ENCODE data around the gene ZNF749.

The ZNF749 gene

GRCh38 chr19:57437931-57438330 is 2.8 kb downstream of the ZNF749 start:
- no peak overlapping the region for H3K4me3 ChIP-seq (ENCODE audit: low read depth, low read length)
- no peak for DNase-seq (ENCODE audit: low read depth)
- no peak for TF ChIP-seq CTCF (IDR thresholded peaks at IDR 0.05; ENCODE audit: control insufficient read depth, extremely low read depth, insufficient read depth)

DNA sequence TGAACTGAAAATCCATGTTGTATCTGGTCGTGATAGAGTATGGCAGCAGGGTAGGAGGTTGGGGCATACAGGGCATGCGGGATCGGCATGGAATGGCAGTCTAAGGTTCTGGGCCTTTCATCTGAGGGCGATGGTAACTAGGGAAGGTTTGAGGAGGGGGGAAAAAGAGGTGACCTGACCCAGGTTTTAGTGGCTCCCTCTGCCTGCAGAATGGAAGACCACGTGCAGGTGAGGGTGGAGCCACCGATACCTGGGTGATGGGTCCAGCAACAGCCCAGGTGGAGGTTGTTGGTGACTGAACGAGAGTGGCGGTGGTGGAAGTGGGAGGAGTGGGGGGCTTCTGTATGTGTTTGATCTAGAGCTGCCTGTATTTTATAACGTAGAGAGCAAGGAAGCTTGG is 3.8 kb downstream of the ZNF749 start:
- DNase-seq (ENCODE audit: low read depth), result no peak
- no peak overlapping the region for H3K4me3 ChIP-seq (ENCODE audit: low read depth, low read length)
- no peak for TF ChIP-seq CTCF (IDR thresholded peaks at IDR 0.05; ENCODE audit: control insufficient read depth, extremely low read depth, insufficient read depth)

- no peak for TF ChIP-seq CTCF (IDR thresholded peaks at IDR 0.05; ENCODE audit: control insufficient read depth, extremely low read depth, insufficient read depth)
- no peak for DNase-seq (ENCODE audit: low read depth)
- no peak overlapping the region for H3K4me3 ChIP-seq (ENCODE audit: low read depth, low read length)
Measured at GRCh38 chr19:57441979-57442752, 7.0 kb downstream of the ZNF749 start.

DNA sequence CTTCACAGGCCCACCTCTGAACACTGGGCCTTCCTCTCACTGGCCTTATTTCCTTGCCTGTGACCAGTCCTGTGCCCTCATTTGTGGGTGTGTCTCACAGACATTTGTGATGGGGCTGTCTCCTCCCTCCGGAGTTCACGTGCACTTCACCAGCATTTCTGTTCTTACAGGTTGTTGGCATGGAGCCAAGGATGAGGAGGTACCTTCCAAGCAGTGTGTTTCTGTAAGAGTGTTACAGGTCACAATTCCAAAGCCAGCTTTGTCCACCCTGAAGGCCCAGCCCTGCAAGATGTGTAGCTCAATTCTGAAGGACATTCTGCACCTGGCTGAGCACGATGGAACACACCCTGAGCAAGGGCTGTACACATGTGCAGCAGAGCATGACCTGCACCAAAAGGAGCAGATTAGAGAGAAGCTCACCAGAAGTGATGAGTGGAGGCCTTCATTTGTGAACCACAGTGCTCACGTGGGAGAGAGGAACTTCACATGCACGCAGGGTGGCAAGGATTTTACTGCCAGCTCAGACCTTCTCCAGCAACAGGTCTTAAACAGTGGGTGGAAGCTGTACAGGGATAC is 8.1 kb downstream of the ZNF749 start:
- TF ChIP-seq CTCF (IDR thresholded peaks at IDR 0.05; ENCODE audit: control insufficient read depth, extremely low read depth, insufficient read depth), result no peak
- DNase-seq (ENCODE audit: low read depth), result no peak
- no peak overlapping the region for H3K4me3 ChIP-seq (ENCODE audit: low read depth, low read length)

DNA sequence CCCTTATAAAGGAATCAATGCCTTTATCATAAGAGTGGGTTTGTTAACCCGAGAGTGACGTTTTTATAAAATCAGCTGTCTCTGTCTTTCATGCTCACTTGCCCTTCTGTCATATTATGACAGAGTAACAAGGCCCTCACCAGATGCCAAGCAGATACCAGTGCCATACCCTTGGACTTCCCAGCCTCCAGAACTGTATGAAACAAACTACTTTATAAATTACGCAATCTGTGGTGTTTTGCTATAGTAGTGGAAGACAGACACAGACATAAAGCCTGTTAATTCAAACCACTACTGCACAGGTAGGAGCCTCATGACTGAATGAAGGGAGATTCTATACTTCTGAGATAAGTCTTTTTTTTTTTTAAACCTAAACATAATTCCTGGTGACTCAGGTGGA is 17.2 kb downstream of the ZNF749 start:
- TF ChIP-seq CTCF (IDR thresholded peaks at IDR 0.05; ENCODE audit: control insufficient read depth, extremely low read depth, insufficient read depth), result no peak
- no peak overlapping the region for H3K4me3 ChIP-seq (ENCODE audit: low read depth, low read length)
- no peak for DNase-seq (ENCODE audit: low read depth)

- no peak overlapping the region for H3K4me3 ChIP-seq (ENCODE audit: low read depth, low read length)
- TF ChIP-seq CTCF (IDR thresholded peaks at IDR 0.05; ENCODE audit: control insufficient read depth, extremely low read depth, insufficient read depth), result peak; percentile 59
- DNase-seq (ENCODE audit: low read depth), result peak; percentile 41
Measured at GRCh38 chr19:57465680-57466381, 30.7 kb downstream of the ZNF749 start.
